Erythroblast (primary cell): ENCODE data around the gene SNX32.
A peak's percentile ranks its signal among the peaks of the same experiment; 100 is the strongest.
"Not testable (repeated sequence)": the region's sequence is repeated elsewhere in the genome, so short reads cannot be mapped to it uniquely, and the experiment has no call there.

ENCODE experiments used
- DNase-seq, 2 experiments: peaks; one replicate each; lab custom pipeline; 2025; lab: John Stamatoyannopoulos, UW
- GATA1 ChIP-seq: IDR thresholded peaks from 2 replicates; pipeline ENCODE4 v1.6.1; 2011; ENCODE audit warnings: low read depth, mild to moderate bottlenecking, control low read depth, low read length, moderate library complexity
- POLR2A ChIP-seq: IDR thresholded peaks from 2 replicates; pipeline ENCODE4 v1.6.1; 2011; ENCODE audit warnings: mild to moderate bottlenecking, low read length

SNX32 gene

DNA sequence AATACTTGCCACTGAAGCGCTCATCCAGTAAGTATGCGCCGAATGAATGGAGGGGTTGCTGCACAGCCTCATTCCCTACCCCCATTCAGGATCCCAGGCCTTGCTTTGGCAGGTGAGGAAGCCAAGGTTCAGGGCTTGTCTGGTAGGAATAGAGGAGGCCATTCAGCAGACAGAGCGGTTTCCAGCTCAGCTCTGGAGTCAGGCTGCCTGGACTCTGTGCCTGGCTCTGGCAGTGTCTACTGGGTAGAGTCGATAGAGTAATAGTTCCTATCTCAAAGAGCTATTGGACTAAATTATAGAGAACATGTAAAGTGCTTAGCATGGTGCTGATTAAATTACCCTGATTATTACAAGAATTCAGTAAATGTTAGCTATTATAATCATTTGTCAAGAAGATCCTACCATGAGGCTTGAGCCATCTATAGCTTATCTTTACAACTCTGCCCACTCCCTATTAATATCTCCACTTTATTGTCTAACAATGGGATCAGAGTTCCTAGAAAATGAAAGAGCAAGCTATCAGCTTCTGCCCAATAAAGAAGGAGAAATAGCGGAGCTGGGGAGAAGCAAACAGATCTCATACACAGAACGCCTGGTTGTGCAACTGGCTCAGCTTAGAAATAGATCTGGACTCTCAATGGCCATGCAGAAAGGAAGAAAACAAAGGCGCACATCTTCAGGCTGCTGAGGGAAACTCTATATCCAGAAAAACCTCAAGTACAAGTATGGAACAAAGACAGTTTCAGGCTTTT is 6.6 kb upstream of the SNX32 start:
- TF ChIP-seq POLR2A (no peak), GATA1 (no peak)
- DNase-seq, result no peak

- no peak for DNase-seq
- TF ChIP-seq POLR2A (no peak), GATA1 (no peak)
Measured at GRCh38 chr11:65829459-65829858, 4.3 kb upstream of the SNX32 start.

DNA sequence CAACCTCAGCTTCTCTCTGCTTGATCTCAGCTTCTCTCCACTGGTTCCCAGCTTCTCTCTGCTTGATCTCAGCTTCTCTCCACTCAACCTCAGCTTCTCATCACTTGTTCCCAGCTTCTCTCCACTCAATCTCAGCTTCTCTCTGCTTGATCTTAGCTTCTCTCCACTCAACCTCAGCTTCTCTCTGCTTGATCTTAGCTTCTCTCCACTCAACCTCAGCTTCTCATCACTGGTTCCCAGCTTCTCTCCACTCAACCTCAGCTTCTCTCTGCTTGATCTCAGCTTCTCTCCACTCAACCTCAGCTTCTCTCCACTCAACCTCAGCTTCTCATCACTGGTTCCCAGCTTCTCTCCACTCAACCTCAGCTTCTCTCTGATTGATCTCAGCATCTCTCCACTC is 1.5 kb upstream of the SNX32 start:
- not testable (repeated sequence) for DNase-seq

- TF ChIP-seq POLR2A, result no peak
- TF ChIP-seq GATA1, result no peak
- peak in 1 of 2 experiments; percentile 40 for DNase-seq
Measured at GRCh38 chr11:65834202-65834601, 439 bp downstream of the SNX32 start.

DNA sequence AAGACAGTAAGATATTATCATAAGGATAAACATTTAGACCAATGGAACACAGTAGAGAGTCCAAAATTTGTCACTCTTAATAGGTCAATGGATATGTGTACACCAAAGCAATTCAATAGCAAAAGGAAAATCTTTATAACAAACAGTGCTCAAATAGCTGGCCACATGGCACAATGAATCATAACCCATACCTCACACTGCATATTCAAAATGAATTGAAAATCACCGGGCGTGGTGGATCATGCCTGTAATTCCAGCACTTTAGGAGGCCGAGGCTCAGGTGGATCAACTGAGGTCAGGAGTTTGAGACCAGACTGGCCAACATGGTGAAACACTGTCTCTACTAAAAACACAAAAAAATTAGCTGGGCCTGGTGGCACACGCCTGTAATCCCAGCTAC is 8.4 kb downstream of the SNX32 start:
- TF ChIP-seq POLR2A (no peak), GATA1 (no peak)
- DNase-seq, result no peak

DNA sequence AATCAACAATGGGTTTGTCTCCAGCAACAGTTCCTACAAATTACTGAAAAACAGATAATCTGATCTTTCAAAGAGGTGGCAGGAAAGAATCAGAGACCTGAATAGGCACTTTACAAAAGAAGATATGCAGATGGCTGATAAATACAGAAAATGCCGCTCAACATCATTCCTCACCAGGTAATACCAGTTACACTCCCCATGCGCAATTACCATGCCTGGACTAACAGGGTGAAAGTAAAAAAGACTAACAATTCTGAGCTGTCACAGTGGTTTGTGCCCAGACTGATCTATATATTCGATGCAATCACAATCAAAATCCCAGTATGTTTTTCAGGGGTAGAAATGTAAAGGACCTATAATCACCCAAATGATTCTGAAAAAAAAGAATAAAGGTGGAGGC is 10.0 kb downstream of the SNX32 start:
- no peak for TF ChIP-seq POLR2A
- TF ChIP-seq GATA1, result no peak
- no peak for DNase-seq

DNA sequence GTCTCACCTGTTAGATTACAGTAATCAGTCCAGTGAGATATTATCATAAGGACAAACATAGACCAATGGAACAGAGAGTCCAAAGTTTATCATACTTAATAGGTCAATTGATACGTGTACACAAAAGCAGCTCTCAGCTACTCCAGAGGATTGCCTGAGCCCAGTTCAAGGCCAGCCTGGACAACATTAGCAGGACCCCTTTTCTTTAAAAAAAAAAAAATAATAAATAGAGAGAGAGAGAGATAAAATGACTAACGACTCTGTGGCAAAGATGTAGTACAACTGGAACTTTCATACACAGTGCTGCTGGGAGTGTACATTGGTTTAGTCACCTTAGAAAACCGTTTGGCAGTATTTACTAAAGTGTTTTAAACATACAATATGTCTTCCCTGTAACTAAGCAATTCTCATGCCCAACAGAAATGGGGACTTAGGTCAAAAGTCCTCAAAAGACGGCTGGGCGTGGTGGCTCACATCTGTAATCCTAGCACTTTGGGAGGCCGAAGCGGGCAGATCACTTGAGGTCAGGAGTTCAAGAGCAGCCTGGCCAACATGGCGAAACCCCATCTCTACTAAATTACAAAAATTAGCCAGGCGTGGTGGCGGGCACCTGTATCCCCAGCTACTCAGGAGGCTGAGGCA is 10.6 kb downstream of the SNX32 start:
- no peak for TF ChIP-seq GATA1
- no peak for TF ChIP-seq POLR2A
- no peak for DNase-seq

GRCh38 chr11:65847746-65848145 is 14.0 kb downstream of the SNX32 start:
- DNase-seq, result no peak
- no peak for TF ChIP-seq GATA1
- no peak for TF ChIP-seq POLR2A

GRCh38 chr11:65848693-65849092 is 14.9 kb downstream of the SNX32 start:
- not testable (repeated sequence) for DNase-seq

DNA sequence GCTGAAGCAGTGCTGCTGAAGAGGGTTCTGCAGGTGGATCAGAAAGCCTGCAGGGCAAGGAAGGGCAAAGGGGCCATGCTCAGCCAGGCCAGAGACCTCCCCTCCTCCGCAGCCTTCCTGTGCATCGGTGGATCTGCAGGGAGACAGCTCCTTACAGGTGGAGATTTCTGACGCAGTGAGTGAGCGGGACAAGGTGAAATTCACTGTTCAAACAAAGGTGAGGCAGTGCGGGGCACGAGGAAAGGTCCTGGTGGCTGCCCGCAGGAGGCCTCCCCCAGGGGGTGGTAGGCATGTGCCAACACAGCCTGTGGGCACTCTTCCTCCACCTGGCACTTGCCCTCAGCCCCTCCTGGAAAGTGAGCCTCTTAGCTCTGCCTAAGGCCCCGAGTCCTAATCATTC is 15.6 kb downstream of the SNX32 start:
- no peak for TF ChIP-seq POLR2A
- no peak for TF ChIP-seq GATA1
- DNase-seq, result no peak

- no peak for DNase-seq
- TF ChIP-seq POLR2A, result no peak
- no peak for TF ChIP-seq GATA1
Measured at GRCh38 chr11:65849771-65850216, 16.0 kb downstream of the SNX32 start.

DNA sequence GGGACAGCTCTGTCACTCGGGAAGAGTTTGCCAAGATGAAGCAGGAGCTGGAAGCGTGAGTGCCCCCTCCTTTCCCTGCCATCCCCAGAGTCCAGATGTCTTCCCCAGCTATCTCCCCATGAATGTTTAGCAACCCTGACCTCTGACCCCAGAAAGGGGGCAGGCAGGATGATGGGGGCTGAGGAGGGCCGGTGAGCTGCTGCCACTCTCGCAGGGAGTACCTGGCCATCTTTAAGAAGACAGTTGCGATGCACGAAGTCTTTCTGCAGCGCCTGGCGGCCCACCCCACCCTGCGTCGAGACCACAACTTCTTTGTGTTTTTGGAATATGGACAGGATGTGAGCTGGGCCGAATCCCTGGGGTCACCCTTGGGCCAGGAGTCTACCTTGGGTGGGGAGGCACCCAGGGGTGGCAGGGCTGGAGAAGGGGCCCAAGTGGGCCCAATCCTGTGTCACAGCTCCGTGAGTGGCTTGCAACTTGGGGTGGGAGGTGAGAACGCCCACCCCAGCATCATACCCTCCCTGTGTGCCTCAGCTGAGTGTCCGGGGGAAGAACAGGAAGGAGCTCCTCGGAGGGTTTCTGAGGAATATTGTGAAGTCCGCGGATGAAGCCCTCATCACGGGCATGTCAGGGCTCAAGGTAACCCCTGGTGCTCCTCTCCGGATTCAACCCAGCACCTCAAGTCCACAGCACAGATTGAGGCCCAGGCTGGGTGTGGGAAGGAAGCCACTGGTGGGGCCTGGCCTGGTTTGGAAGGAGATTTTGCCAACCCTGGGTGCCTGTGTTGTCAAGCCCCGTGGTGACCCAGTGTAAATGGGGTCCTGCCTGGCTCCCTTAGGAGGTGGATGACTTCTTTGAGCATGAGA is 16.7 kb downstream of the SNX32 start:
- TF ChIP-seq GATA1 (no peak), POLR2A (peak; percentile 15)
- no peak for DNase-seq

DNA sequence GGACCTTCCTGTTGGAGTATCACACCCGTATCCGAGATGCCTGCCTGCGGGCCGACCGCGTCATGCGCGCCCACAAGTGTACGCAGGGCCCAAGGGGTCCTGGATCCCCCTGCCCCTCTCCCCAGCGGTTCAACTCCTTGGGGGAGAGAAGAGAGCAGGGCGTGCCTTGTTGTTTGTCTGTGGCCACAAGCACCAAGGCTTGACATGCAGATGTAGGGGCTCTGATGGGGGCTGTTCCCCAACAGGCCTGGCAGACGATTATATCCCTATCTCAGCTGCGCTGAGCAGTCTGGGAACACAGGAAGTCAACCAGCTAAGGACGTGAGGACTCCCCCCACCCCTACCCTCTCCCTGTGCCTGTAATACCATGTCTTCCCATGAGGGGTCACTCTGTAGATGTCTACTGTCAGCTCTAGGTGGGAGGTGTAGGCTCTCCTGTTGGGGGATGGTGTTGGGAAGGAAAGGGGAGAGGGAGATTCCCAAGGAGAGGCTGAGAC is 17.4 kb downstream of the SNX32 start:
- DNase-seq, result peak; percentile 47 to 58
- TF ChIP-seq GATA1 (no peak), POLR2A (no peak)
